Measurements from ENCODE around the gene PIN1.

The PIN1 gene

GRCh38 chr19:9865732-9866501, 30.8 kb downstream of the PIN1 start:
- TF ChIP-seq CEBPB (IDR thresholded peaks at IDR 0.05) (no peak), TAF1 (IDR thresholded peaks at IDR 0.05; ENCODE audit: low read depth) (no peak), REST (IDR thresholded peaks at IDR 0.05; ENCODE audit: low read depth) (no peak), ZBTB7A (IDR thresholded peaks at IDR 0.05; ENCODE audit: low read depth) (no peak), EGR1 (IDR thresholded peaks at IDR 0.05) (no peak), USF1 (IDR thresholded peaks at IDR 0.05) (no peak), NFIC (IDR thresholded peaks at IDR 0.05) (no peak), TEAD4 (IDR thresholded peaks at IDR 0.05) (no peak), TCF12 (IDR thresholded peaks at IDR 0.05; ENCODE audit: low read depth) (no peak), EP300 (IDR thresholded peaks at IDR 0.05; ENCODE audit: borderline replicate concordance) (no peak)

GRCh38 chr19:9868983-9869617, 34.0 kb downstream of the PIN1 start:
- no peak for TF ChIP-seq MAX (IDR thresholded peaks at IDR 0.05)
- TF ChIP-seq TEAD4 (IDR thresholded peaks at IDR 0.05) = no peak
- TF ChIP-seq EGR1 (IDR thresholded peaks at IDR 0.05) = no peak
- TF ChIP-seq FOXM1 (IDR thresholded peaks at IDR 0.05; ENCODE audit: borderline replicate concordance, low read depth) = no peak
- no peak for TF ChIP-seq ZBTB7A (IDR thresholded peaks at IDR 0.05; ENCODE audit: low read depth)

- TF ChIP-seq TEAD4 (IDR thresholded peaks at IDR 0.05) (no peak), FOXM1 (IDR thresholded peaks at IDR 0.05; ENCODE audit: borderline replicate concordance, low read depth) (no peak), REST (IDR thresholded peaks at IDR 0.05; ENCODE audit: low read depth) (no peak), EGR1 (IDR thresholded peaks at IDR 0.05) (no peak), NFIC (IDR thresholded peaks at IDR 0.05) (no peak), TAF1 (IDR thresholded peaks at IDR 0.05; ENCODE audit: low read depth) (no peak), ZBTB7A (IDR thresholded peaks at IDR 0.05; ENCODE audit: low read depth) (no peak), EP300 (IDR thresholded peaks at IDR 0.05; ENCODE audit: borderline replicate concordance) (no peak), YY1 (IDR thresholded peaks at IDR 0.05; ENCODE audit: low read depth) (no peak), MAX (IDR thresholded peaks at IDR 0.05) (no peak), CEBPB (IDR thresholded peaks at IDR 0.05) (no peak)
Measured at GRCh38 chr19:9871626-9872338, 36.7 kb downstream of the PIN1 start.

GRCh38 chr19:9872618-9873242, 37.6 kb downstream of the PIN1 start:
- TF ChIP-seq MAX (IDR thresholded peaks at IDR 0.05) = no peak
- no peak for TF ChIP-seq EGR1 (IDR thresholded peaks at IDR 0.05)
- TF ChIP-seq FOXM1 (IDR thresholded peaks at IDR 0.05; ENCODE audit: borderline replicate concordance, low read depth) = no peak
- no peak for TF ChIP-seq REST (IDR thresholded peaks at IDR 0.05; ENCODE audit: low read depth)
- TF ChIP-seq USF1 (IDR thresholded peaks at IDR 0.05) = no peak
- no peak for TF ChIP-seq EP300 (IDR thresholded peaks at IDR 0.05; ENCODE audit: borderline replicate concordance)
- no peak for TF ChIP-seq RAD21 (IDR thresholded peaks at IDR 0.05; ENCODE audit: low read depth)
- TF ChIP-seq TEAD4 (IDR thresholded peaks at IDR 0.05) = no peak

All from Ishikawa (cell line).